NT2/D1 (cell line): Measurements from ENCODE around the gene POR.

Source experiments
- DNase-seq: peaks from one replicate; pipeline ENCODE4 v3.0.0-alpha.2; 2011; ENCODE audit warnings: low read depth, low spot score
- H3K27me3 ChIP-seq: 2 replicates; pipeline ENCODE4 v1.6.0; 2011; ENCODE audit warnings: mild to moderate bottlenecking; ENCODE audit not compliant: insufficient read length, insufficient read depth
- H3K36me3 ChIP-seq: 2 replicates; pipeline ENCODE4 v1.6.1; 2011; ENCODE audit warnings: mild to moderate bottlenecking, low read length, mixed read lengths; ENCODE audit not compliant: insufficient read depth, insufficient read length
- H3K4me1 ChIP-seq: 2 replicates; pipeline ENCODE4 v1.5.1; 2011; ENCODE audit not compliant: insufficient read depth, insufficient read length
- H3K4me3 ChIP-seq: 2 replicates; pipeline ENCODE4 v1.5.1; 2011; ENCODE audit warnings: low read depth; ENCODE audit not compliant: insufficient read length
- H3K9ac ChIP-seq: 2 replicates; pipeline ENCODE4 v1.6.0; 2011; ENCODE audit warnings: low read depth; ENCODE audit not compliant: insufficient read length
- H3K9me3 ChIP-seq: 2 replicates; pipeline ENCODE4 v1.5.1; 2011; ENCODE audit warnings: mild to moderate bottlenecking, low read length; ENCODE audit not compliant: insufficient read depth
- SUZ12 ChIP-seq: IDR thresholded peaks from 2 replicates; pipeline ENCODE4 v1.6.1; 2011; ENCODE audit not compliant: insufficient read length, insufficient read depth; ENCODE audit errors: extremely low read depth
- YY1 ChIP-seq: IDR thresholded peaks from 2 replicates; pipeline ENCODE4 v1.6.1; 2011; ENCODE audit not compliant: insufficient read length, insufficient read depth
- ZNF274 ChIP-seq: IDR thresholded peaks from 2 replicates; pipeline ENCODE4 v1.6.1; 2011; ENCODE audit warnings: mild to moderate bottlenecking, low read depth, low read length

POR gene

DNA sequence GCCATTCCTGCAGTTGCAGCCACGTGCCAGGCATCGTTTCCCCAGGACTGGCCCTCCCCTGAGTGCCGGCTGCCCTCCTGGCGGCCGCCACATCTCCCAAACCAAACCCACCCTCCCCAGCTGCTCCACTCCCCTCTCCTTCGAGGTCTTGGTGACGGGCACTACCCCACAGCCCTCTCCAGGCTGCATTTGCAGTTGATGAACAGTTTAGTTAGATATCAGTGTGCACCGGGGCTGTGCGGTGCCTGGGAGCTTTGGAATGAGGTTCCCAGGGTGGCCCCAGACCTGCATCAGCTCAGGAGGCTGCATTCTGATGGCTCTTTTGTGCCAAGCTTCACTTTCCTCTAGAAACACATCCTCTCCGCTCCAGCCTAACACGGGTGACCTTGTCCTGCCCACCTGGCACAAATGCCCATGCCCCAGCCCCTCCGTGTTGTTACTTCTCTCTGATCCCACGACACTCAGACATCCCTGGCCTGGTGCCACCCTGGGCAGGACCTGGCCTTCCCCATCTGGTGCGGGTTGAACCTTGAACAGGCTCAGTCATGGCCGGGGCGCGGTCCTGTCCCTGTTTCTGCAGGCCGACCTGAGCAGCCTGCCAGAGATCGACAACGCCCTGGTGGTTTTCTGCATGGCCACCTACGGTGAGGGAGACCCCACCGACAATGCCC, 64.9 kb downstream of the POR start:
- H3K36me3 ChIP-seq: peaks cover 48% of the 10 kb centered on the region
- H3K4me3 ChIP-seq: no peak overlapping the region
- no peaks in the 10 kb centered on the region for H3K27me3 ChIP-seq
- no peak for DNase-seq
- TF ChIP-seq YY1 (no peak), ZNF274 (no peak), SUZ12 (no peak)
- H3K9me3 ChIP-seq: no peaks in the 10 kb centered on the region
- no peaks in the 10 kb centered on the region for H3K4me1 ChIP-seq
- H3K9ac ChIP-seq: no peak overlapping the region

DNA sequence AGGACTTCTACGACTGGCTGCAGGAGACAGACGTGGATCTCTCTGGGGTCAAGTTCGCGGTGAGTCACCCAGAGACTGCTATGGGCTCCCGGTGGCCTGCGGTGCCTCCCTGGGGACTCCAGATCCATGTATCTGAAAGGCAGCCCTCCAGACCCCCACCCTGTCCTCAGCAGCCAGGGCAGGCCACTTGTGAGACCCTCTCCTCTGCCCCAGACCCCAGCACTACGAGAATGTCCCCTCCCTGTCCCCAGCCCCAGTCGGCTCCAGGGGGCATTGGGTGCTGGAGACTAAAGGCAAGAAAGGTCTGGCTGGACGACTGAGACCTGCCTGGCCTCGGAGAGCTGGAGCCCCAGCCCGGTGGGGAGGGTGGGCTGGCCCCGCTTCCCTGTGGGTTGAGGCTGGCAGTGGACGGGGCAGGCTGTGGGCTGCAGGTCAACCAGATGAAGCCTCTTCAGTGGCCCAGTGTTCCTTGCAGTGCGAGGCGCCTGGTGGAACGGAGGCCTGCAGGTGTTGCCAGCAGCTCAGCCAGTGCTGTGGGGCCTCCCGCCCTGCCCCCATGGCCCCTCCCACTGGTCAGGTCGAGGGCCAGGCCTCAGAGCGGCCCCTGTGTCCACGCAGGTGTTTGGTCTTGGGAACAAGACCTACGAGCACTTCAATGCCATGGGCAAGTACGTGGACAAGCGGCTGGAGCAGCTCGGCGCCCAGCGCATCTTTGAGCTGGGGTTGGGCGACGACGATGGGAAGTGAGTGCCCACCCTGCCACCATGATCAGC, 65.7 kb downstream of the POR start:
- no peaks in the 10 kb centered on the region for H3K4me1 ChIP-seq
- DNase-seq: no peak
- peaks cover 52% of the 10 kb centered on the region for H3K36me3 ChIP-seq
- no peaks in the 10 kb centered on the region for H3K27me3 ChIP-seq
- no peak overlapping the region for H3K9ac ChIP-seq
- no peaks in the 10 kb centered on the region for H3K9me3 ChIP-seq
- TF ChIP-seq YY1: no peak
- TF ChIP-seq SUZ12: no peak
- H3K4me3 ChIP-seq: no peak overlapping the region

DNA sequence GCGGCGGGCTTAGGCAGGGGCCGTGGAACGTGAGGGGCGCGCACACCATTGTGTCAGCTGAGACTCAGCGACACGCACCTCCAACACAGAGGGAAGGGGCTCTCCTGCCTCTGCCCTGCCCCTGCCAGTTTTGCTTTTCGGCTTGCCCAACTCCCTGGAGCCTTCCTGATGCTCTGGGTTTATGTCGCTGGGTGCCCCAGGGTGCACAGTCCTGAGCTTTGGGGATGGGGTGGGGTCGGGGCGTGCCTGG, 66.2 kb downstream of the POR start:
- no peaks in the 10 kb centered on the region for H3K4me1 ChIP-seq
- H3K4me3 ChIP-seq: no peak overlapping the region
- no peaks in the 10 kb centered on the region for H3K9me3 ChIP-seq
- H3K27me3 ChIP-seq: no peaks in the 10 kb centered on the region
- peaks cover 57% of the 10 kb centered on the region for H3K36me3 ChIP-seq
- no peak for DNase-seq
- H3K9ac ChIP-seq: no peak overlapping the region
- TF ChIP-seq ZNF274 (no peak), YY1 (no peak), SUZ12 (no peak)

DNA sequence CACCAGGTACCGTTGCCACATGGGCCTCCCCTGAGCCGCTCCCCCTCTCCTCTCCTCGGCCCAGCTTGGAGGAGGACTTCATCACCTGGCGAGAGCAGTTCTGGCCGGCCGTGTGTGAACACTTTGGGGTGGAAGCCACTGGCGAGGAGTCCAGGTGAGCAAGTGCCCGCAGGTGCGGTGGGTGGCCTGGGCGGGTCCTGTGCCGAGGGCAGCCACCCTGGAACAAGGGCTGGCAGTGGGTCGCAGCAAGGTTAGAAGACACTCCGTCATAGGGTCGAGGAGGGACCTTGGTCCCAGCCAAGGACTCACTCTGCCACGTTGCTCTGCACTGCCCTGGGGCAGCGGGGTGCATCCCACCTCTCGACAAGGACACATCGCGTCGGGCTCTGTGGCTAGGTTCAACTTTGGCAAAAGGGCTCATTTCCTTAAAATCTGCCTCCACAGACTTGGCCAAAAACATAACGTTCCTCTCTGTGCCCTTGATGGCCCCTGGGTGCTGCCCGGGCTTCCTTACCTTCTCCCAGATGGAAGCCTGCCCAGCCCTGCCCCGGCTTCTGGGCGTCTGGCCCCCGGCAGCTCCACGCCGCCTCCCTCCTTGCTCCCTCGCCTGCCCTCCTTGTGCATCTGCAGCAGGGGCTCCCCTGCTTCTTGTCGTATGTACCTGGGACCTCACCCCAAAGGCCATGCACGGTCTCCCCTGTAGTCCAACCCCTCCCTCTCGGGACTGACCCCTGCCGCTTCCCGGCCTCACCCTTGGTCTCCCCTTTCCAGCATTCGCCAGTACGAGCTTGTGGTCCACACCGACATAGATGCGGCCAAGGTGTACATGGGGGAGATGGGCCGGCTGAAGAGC, 66.7 kb downstream of the POR start:
- TF ChIP-seq YY1 (no peak), ZNF274 (no peak), SUZ12 (no peak)
- Histone ChIP-seq H3K4me1 (no peaks in the 10 kb centered on the region), H3K9me3 (no peaks in the 10 kb centered on the region), H3K4me3 (no peak overlapping the region), H3K27me3 (no peaks in the 10 kb centered on the region), H3K36me3 (peaks cover 61% of the 10 kb centered on the region), H3K9ac (no peak overlapping the region)
- DNase-seq: no peak

DNA sequence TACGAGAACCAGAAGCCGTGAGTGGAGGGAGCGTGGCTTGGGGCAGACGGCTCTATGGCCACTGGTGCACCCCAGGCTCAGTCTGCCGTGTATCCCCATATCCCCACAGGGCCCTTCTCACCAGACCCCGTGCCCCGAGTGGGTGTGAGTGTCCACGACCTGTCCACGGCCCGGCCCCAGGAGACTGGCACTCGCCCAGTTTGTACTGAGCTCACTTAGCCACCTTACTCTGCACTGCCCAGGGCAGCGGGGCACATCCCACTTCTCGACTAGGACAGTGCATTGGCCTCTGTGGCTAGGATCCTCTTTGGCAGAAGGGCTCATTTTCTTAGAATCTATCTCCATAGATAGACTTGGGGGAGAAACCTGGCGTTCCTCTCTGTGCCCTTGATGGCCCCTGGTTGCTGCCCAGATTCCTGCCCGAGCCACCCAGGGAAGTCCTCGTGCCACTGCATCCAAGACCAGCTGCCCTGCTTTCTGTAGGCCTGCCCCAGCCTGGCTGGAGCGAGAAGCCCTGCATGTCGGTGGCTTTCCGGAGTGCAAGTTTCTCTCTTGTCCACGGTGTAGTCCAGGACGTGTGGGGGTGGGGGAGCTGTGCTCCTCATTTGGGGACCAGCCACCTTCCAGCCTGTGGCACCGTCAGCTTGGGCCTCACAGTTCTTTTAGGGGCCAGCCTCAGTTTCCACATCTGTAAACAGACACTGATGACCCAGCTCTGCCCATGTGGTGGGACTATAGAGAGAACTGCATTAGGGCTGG, 67.5 kb downstream of the POR start:
- Histone ChIP-seq H3K27me3 (no peaks in the 10 kb centered on the region), H3K4me1 (no peaks in the 10 kb centered on the region), H3K36me3 (peaks cover 66% of the 10 kb centered on the region), H3K9ac (no peak overlapping the region), H3K4me3 (no peak overlapping the region), H3K9me3 (no peaks in the 10 kb centered on the region)
- TF ChIP-seq SUZ12 (no peak), YY1 (no peak)
- no peak for DNase-seq

DNA sequence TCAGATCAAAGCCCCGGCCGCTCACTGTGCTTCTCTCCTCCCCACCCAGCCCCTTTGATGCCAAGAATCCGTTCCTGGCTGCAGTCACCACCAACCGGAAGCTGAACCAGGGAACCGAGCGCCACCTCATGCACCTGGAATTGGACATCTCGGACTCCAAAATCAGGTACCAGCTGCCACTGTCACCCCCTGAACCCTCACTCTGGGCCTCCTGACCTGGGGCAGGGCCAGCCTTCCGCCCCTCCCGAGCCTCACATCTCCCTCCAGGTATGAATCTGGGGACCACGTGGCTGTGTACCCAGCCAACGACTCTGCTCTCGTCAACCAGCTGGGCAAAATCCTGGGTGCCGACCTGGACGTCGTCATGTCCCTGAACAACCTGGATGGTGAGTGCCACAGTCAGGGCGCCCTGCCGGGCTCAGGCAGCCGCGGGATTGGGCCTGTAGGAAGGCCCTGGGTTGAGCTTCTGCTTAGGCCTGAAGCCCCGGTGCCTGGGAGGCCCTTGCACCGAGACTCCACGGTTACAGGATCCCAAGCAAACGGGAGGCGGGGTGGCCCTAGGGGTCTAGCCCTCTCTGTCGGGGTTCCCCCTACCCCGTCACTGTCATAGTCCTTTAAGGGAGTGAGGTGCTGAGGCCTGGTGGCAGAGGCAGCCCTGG, 68.6 kb downstream of the POR start:
- DNase-seq: no peak
- Histone ChIP-seq H3K36me3 (peaks cover 73% of the 10 kb centered on the region), H3K9ac (no peak overlapping the region), H3K27me3 (no peaks in the 10 kb centered on the region), H3K9me3 (no peaks in the 10 kb centered on the region), H3K4me1 (no peaks in the 10 kb centered on the region), H3K4me3 (no peak overlapping the region)
- TF ChIP-seq YY1 (no peak), ZNF274 (no peak), SUZ12 (no peak)
